Uterus (tissue), 4 donors: ENCODE data around the gene HDLBP. TPM values are rescaled to one million over a fixed set of nuclear protein-coding genes. Genes with fewer than 3 reads are reported as not detected.

Source experiments
- DNase-seq, 2 donors: peaks; one replicate each; pipeline ENCODE4 v3.0.0-alpha.2; 2019 to 2020
- H3K27ac ChIP-seq, 2 donors: fragments of 200-600 bp; sonication (generic); 1 replicate in 1 of 2; 2 replicates in 1 of 2; pipeline ENCODE4 v1.5.1; 2016 to 2018
- H3K27me3 ChIP-seq, 2 donors: fragments of 200-600 bp; sonication (generic); one replicate each; pipeline ENCODE4 v1.5.1; 2018 to 2019; ENCODE audit warnings: control low read depth in 1 of 2
- H3K36me3 ChIP-seq, 2 donors: fragments of 200-600 bp; sonication (generic); one replicate each; pipeline ENCODE4 v1.5.1; 2019; ENCODE audit warnings: control low read depth in 1 of 2
- H3K4me1 ChIP-seq, 2 donors: fragments of 200-600 bp; sonication (generic); one replicate each; pipeline ENCODE4 v1.5.1; 2018 to 2019; ENCODE audit warnings: control low read depth in 1 of 2
- H3K4me3 ChIP-seq, 2 donors: fragments of 200-600 bp; sonication (generic); 1 replicate in 1 of 2; 2 replicates in 1 of 2; pipeline ENCODE4 v1.5.1; 2018 to 2019; ENCODE audit warnings: mild to moderate bottlenecking in 1 of 2
- H3K9me3 ChIP-seq, 2 donors: fragments of 200-600 bp; sonication (generic); one replicate each; pipeline ENCODE4 v1.5.1; 2019; ENCODE audit warnings: control low read depth in 1 of 2
- CTCF ChIP-seq, 4 experiments: fragments of 200-600 bp in 2 of 4; fragments of 450-650 bp in 2 of 4; sonication (generic) in 2 of 4; IDR thresholded peaks; one replicate each; pipeline ENCODE4 v1.5.1; 2016 to 2019; ENCODE audit warnings: antibody characterized with exemption in 4 of 4, mild to moderate bottlenecking in 2 of 4, moderate library complexity in 1 of 4
- POLR2A ChIP-seq, 2 donors: fragments of 450-650 bp; IDR thresholded peaks; one replicate each; pipeline ENCODE4 v1.6.1; 2016; ENCODE audit warnings: antibody characterized with exemption in 2 of 2, mild to moderate bottlenecking in 1 of 2, moderate library complexity in 1 of 2
- intact Hi-C: fragments of 100-400 bp; cut with DNase I; formaldehyde crosslinking; loops from one replicate; pipeline ENCODE4 v1.15.1; 2023; ENCODE audit warnings: low total_unique reads
- total RNA-seq, 4 donors: library from RNA; depleted of rRNA in 3 of 4; stranded (reverse); fragments of >200 nt in 3 of 4; gene quantifications; one replicate each; pipeline versions ENCODE4 v1.1.0 to v1.2.4, GENCODE V29; 2014 to 2023
- donor health status: DM: yes; HTN: yes; CAD: no.

The HDLBP gene
- total RNA-seq, 4 donors from 2014 or later, result 226 to 1,465 (median 466) TPM

DNA sequence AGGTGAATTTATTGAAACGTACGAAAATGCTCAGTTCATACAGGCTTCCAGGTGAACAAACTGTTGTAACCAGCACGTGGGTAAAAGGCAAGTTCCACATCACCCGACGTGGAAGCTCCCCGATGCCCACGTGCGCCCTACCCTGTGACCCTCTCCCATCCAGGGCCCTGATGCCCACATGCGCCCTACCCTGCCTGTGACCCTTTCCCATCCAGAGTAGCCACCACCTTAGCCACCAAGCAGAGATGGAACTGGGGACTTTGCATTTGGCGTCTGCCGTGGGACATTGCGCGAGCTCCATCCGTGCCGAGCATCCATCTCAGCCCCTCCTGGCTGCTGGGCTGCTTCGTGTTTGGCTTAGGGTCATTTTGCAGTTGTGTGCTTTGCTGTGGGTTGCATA lies 89.5 kb downstream of the HDLBP start:
- H3K9me3 ChIP-seq, result no peaks in the 10 kb centered on the region
- no peak overlapping the region for H3K27ac ChIP-seq
- TF ChIP-seq CTCF (IDR thresholded peaks at IDR 0.05), result no peak
- no peak for TF ChIP-seq POLR2A (IDR thresholded peaks at IDR 0.05)
- H3K4me1 ChIP-seq, result peaks cover 0 to 11% of the 10 kb centered on the region in 2 donors
- H3K27me3 ChIP-seq, result no peaks in the 10 kb centered on the region
- DNase-seq, result no peak
- intact Hi-C loops, result no loop called here
- H3K4me3 ChIP-seq, result no peak overlapping the region
- H3K36me3 ChIP-seq, result no peaks in the 10 kb centered on the region

- DNase-seq, result no peak
- no peak overlapping the region for H3K4me3 ChIP-seq
- no peak for TF ChIP-seq CTCF (IDR thresholded peaks at IDR 0.05)
- no peak for TF ChIP-seq POLR2A (IDR thresholded peaks at IDR 0.05)
- no peaks in the 10 kb centered on the region for H3K9me3 ChIP-seq
- H3K36me3 ChIP-seq, result no peaks in the 10 kb centered on the region
- no peak overlapping the region for H3K27ac ChIP-seq
- intact Hi-C loops, result no loop called here
- peaks cover 0 to 11% of the 10 kb centered on the region in 2 donors for H3K4me1 ChIP-seq
- H3K27me3 ChIP-seq, result no peaks in the 10 kb centered on the region
These were observed 89.9 kb downstream of the HDLBP start for GRCh38 chr2:241225545-241225944.

GRCh38 chr2:241224851-241225438 lies 90.5 kb downstream of the HDLBP start:
- Histone ChIP-seq H3K4me1 (peaks cover 0 to 11% of the 10 kb centered on the region in 2 donors), H3K9me3 (no peaks in the 10 kb centered on the region), H3K36me3 (no peaks in the 10 kb centered on the region), H3K27ac (no peak overlapping the region), H3K4me3 (no peak overlapping the region), H3K27me3 (no peaks in the 10 kb centered on the region)
- DNase-seq, result no peak
- intact Hi-C loops, result no loop called here
- TF ChIP-seq POLR2A (IDR thresholded peaks at IDR 0.05), result no peak
- TF ChIP-seq CTCF (IDR thresholded peaks at IDR 0.05), result no peak

GRCh38 chr2:241224018-241224850 lies 91.2 kb downstream of the HDLBP start:
- intact Hi-C loops, result no loop called here
- DNase-seq, result no peak
- TF ChIP-seq POLR2A (IDR thresholded peaks at IDR 0.05) (no peak), CTCF (IDR thresholded peaks at IDR 0.05) (no peak)
- Histone ChIP-seq H3K36me3 (no peaks in the 10 kb centered on the region), H3K4me3 (no peak overlapping the region), H3K9me3 (no peaks in the 10 kb centered on the region), H3K4me1 (peaks cover 0 to 11% of the 10 kb centered on the region in 2 donors), H3K27ac (no peak overlapping the region), H3K27me3 (no peaks in the 10 kb centered on the region)
